ENCODE results near the gene MRPL18. TPM values are rescaled to one million over a fixed set of nuclear protein-coding genes. Genes with fewer than 3 reads are reported as not detected.

MRPL18 gene
- total RNA-seq, 1 experiment from 2014 or later = 95.2 TPM

DNA sequence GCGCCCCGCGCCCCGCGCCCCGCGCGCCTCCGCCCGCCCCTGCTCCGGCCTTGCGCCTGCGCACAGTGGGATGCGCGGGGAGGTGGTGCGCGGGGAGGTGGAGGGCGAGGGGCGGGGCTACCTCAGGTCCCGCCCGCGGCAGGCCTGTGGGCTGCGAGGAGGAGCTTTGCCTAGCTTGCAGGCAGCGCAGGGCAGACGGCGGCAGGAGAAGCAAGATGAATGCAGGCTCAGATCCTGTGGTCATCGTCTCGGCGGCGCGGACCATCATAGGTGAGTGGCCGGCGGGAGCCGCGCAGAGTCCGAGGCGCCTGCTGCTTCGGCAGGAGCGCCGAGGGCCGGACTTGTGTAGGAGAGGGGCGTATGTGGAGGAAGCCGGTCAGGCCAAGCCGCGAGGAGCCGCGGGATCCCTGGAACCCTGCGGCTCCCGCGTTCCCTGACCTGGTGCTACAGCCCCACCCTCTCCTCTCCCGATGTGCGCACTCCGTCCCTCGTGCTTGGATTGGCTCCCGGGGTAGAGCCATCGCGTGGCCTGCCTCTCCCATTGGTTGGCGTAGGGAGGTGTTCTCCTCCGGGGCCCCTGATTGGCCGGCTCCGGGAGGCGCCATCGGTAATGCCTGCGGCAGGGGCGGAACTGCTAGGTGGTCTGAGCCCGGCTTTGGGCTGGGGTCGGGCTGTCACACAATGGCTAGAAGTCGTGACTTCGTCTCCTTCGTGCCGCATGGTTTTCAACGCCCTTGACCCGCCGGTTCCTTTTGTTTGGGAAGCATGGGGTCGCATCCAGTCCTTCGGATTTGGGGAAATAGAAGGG is 28.2 kb upstream of the MRPL18 start, which contains the start of gene ACAT2 (continued):
- no peak for TF ChIP-seq IRF2 (CRISPR knock-in tag; IDR thresholded peaks at IDR 0.05; ENCODE audit: borderline replicate concordance, low read depth)
- no peak for TF ChIP-seq MXD4 (CRISPR knock-in tag; IDR thresholded peaks at IDR 0.05; ENCODE audit: borderline replicate concordance)
- no peak; the same call in 1 of the 2 replicates for TF ChIP-seq SP1 (CRISPR knock-in tag; conservative IDR thresholded peaks at IDR 0.05)
- no peak for TF ChIP-seq PRDM15 (CRISPR knock-in tag; IDR thresholded peaks at IDR 0.05)
- no peak for TF ChIP-seq OVOL2 (CRISPR knock-in tag; IDR thresholded peaks at IDR 0.05; ENCODE audit: borderline replicate concordance)
- no peak for TF ChIP-seq USF1 (CRISPR knock-in tag; IDR thresholded peaks at IDR 0.05)
- 0 out of 2 replicates have a peak, but pooled peaks have one; percentile 48 for TF ChIP-seq KAT7 (CRISPR knock-in tag; IDR thresholded peaks at IDR 0.05; ENCODE audit: borderline replicate concordance)
- no peak for TF ChIP-seq FOXK1 (CRISPR knock-in tag; IDR thresholded peaks at IDR 0.05)
- TF ChIP-seq NR2C2 (CRISPR knock-in tag; IDR thresholded peaks at IDR 0.05) = no peak
- TF ChIP-seq ATF1 (CRISPR knock-in tag; IDR thresholded peaks at IDR 0.05) = no peak
- TF ChIP-seq FOXP4 (CRISPR knock-in tag; IDR thresholded peaks at IDR 0.05) = peak; percentile 60; the same call in 1 of the 2 replicates
- no peak for TF ChIP-seq STAT6 (CRISPR knock-in tag; conservative IDR thresholded peaks at IDR 0.05; ENCODE audit: low read depth)
- no peak for TF ChIP-seq ZBTB21 (CRISPR knock-in tag; IDR thresholded peaks at IDR 0.05; ENCODE audit: borderline replicate concordance)
- TF ChIP-seq ZNF263 (CRISPR knock-in tag; IDR thresholded peaks at IDR 0.05; ENCODE audit: low read depth) = no peak
- TF ChIP-seq ZNF281 (CRISPR knock-in tag; IDR thresholded peaks at IDR 0.05) = no peak
- TF ChIP-seq ZNF396 (CRISPR knock-in tag; IDR thresholded peaks at IDR 0.05; ENCODE audit: borderline replicate concordance) = no peak
- TF ChIP-seq, protein P1, sequence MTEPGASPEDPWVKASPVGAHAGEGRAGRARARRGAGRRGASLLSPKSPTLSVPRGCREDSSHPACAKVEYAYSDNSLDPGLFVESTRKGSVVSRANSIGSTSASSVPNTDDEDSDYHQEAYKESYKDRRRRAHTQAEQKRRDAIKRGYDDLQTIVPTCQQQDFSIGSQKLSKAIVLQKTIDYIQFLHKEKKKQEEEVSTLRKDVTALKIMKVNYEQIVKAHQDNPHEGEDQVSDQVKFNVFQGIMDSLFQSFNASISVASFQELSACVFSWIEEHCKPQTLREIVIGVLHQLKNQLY (CRISPR knock-in tag; IDR thresholded peaks at IDR 0.05) = no peak
- TF ChIP-seq ZNF219 (CRISPR knock-in tag; IDR thresholded peaks at IDR 0.05; ENCODE audit: borderline replicate concordance) = no peak
- no peak for TF ChIP-seq SOX15 (CRISPR knock-in tag; IDR thresholded peaks at IDR 0.05)
- no peak for TF ChIP-seq TP53 (CRISPR knock-in tag; IDR thresholded peaks at IDR 0.05)
- no peak for TF ChIP-seq MYBL2 (CRISPR knock-in tag; IDR thresholded peaks at IDR 0.05)
- no peak for TF ChIP-seq NR3C1 (CRISPR knock-in tag; conservative IDR thresholded peaks at IDR 0.05; ENCODE audit: low read depth)
- no peak for TF ChIP-seq EMX1 (CRISPR knock-in tag; IDR thresholded peaks at IDR 0.05)
- TF ChIP-seq NR1H2 (CRISPR knock-in tag; IDR thresholded peaks at IDR 0.05) = no peak
- TF ChIP-seq SMAD3 (CRISPR knock-in tag; IDR thresholded peaks at IDR 0.05; ENCODE audit: borderline replicate concordance) = no peak
- no peak for TF ChIP-seq SMAD4 (CRISPR knock-in tag; IDR thresholded peaks at IDR 0.05)
